ENCODE data around the gene CYFIP1.

DNA sequence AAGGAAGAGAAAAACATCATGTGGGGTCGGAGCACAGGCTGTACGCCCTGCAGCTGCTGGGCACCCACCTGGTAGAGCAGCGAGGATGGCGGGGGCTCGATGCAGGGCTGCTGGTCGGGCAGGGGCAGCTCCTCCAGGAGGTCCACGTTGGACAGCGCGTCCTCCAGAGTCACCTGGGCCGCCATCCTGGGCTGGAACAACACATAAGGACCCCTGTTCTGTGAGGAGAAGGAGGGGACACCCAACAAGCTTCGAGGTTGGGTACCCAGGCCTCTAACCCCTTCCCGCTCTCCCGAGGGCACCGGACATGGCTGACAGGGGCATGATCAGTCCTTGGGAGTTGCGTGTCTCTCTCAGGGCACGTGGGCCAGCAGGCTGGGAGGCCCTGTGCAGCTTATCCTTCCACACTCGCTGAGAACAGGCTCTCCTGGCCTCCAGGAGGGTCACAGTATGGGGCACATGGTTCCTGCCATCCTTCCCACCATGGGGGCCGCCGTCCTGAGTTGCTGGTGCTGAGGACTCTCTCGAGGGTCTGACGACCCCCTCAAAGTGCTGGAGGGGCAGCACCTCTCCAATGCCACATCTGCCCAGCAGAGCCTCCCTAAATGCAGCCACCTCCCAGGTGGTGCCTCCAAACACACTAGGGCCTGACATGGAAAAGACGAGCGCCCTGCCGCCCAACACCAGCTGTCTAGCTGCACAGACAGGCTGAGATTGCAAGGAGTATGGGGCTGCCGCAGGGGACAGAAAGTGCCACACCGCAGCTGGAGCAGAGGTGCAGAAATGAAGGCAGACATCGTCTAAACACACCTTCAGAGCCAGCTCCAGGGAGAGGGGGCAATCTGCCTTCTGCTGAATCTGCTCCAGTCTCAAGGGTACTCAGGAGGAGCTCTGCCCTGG lies 32.8 kb downstream of the CYFIP1 start:
- no peak for TF ChIP-seq ZNF146 (tag by site-specific recombination; IDR thresholded peaks at IDR 0.05)
- TF ChIP-seq, protein P1, sequence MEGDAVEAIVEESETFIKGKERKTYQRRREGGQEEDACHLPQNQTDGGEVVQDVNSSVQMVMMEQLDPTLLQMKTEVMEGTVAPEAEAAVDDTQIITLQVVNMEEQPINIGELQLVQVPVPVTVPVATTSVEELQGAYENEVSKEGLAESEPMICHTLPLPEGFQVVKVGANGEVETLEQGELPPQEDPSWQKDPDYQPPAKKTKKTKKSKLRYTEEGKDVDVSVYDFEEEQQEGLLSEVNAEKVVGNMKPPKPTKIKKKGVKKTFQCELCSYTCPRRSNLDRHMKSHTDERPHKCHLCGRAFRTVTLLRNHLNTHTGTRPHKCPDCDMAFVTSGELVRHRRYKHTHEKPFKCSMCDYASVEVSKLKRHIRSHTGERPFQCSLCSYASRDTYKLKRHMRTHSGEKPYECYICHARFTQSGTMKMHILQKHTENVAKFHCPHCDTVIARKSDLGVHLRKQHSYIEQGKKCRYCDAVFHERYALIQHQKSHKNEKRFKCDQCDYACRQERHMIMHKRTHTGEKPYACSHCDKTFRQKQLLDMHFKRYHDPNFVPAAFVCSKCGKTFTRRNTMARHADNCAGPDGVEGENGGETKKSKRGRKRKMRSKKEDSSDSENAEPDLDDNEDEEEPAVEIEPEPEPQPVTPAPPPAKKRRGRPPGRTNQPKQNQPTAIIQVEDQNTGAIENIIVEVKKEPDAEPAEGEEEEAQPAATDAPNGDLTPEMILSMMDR (tag by site-specific recombination; IDR thresholded peaks at IDR 0.05): no peak

Measured in HEK293 (cell line).